Measurements from ENCODE around the gene GMEB1. TPM values are rescaled to one million over a fixed set of nuclear protein-coding genes. Genes with fewer than 3 reads are reported as not detected.
A peak's percentile ranks its signal among the peaks of the same experiment; 100 is the strongest.
"Not testable (repeated sequence)": the region's sequence is repeated elsewhere in the genome, so short reads cannot be mapped to it uniquely, and the experiment has no call there.

GMEB1 gene
- total RNA-seq, 3 donors from 2014 or later (not counting 1 experiment from before 2014, with no cell fraction given), result 26.1 to 29.1 (median 28.3) TPM

- no peak overlapping the region for H3K4me3 ChIP-seq (ENCODE audit: low read length)
- TF ChIP-seq, protein P1, sequence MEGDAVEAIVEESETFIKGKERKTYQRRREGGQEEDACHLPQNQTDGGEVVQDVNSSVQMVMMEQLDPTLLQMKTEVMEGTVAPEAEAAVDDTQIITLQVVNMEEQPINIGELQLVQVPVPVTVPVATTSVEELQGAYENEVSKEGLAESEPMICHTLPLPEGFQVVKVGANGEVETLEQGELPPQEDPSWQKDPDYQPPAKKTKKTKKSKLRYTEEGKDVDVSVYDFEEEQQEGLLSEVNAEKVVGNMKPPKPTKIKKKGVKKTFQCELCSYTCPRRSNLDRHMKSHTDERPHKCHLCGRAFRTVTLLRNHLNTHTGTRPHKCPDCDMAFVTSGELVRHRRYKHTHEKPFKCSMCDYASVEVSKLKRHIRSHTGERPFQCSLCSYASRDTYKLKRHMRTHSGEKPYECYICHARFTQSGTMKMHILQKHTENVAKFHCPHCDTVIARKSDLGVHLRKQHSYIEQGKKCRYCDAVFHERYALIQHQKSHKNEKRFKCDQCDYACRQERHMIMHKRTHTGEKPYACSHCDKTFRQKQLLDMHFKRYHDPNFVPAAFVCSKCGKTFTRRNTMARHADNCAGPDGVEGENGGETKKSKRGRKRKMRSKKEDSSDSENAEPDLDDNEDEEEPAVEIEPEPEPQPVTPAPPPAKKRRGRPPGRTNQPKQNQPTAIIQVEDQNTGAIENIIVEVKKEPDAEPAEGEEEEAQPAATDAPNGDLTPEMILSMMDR (IDR thresholded peaks at IDR 0.05), result no peak
- ATAC-seq (no peak), DNase-seq (no peak)
- Mint-ChIP-seq H3K4me1 (peaks cover 4 to 5% of the 10 kb centered on the region in 2 donors), H3K27me3 (ENCODE audit: low read depth in 2 of 2) (no peaks in the 10 kb centered on the region), H3K27ac (no peak overlapping the region), H3K36me3 (no peaks in the 10 kb centered on the region), H3K9me3 (no peaks in the 10 kb centered on the region), H3K4me3 (no peak overlapping the region)
- H3K36me3 ChIP-seq (ENCODE audit: control insufficient read depth, insufficient read depth, low read length), result peaks cover 9% of the 10 kb centered on the region
- H3K9me3 ChIP-seq (ENCODE audit: control insufficient read depth, insufficient read depth, low read length), result no peaks in the 10 kb centered on the region
- no peaks in the 10 kb centered on the region for H3K4me1 ChIP-seq (ENCODE audit: control insufficient read depth, insufficient read depth, low read length)
- H3K27ac ChIP-seq (ENCODE audit: low read length), result no peak overlapping the region
- intact Hi-C loops (cut with micrococcal nuclease), result no loop called here
- no peaks in the 10 kb centered on the region for H3K27me3 ChIP-seq (ENCODE audit: control insufficient read depth, insufficient read depth, low read length)
Measured at GRCh38 chr1:28719332-28719619, 50.7 kb downstream of the GMEB1 start.

- Mint-ChIP-seq H3K27me3 (ENCODE audit: low read depth in 2 of 2) (peaks cover 0 to 2% of the 10 kb centered on the region in 2 donors), H3K9me3 (no peaks in the 10 kb centered on the region), H3K36me3 (no peaks in the 10 kb centered on the region), H3K4me1 (peaks cover 4 to 5% of the 10 kb centered on the region in 2 donors), H3K4me3 (no peak overlapping the region), H3K27ac (peak overlapping the region in 1 of 2 donors; percentile 20)
- H3K4me3 ChIP-seq (ENCODE audit: low read length), result no peak overlapping the region
- H3K27me3 ChIP-seq (ENCODE audit: control insufficient read depth, insufficient read depth, low read length), result no peaks in the 10 kb centered on the region
- intact Hi-C loops (cut with micrococcal nuclease), result no loop called here
- ATAC-seq, result no peak
- 89% methylated on average over 5 of the region's 5 CpGs for WGBS (ENCODE audit: insufficient coverage)
- no peak overlapping the region for H3K27ac ChIP-seq (ENCODE audit: low read length)
- TF ChIP-seq, protein P1 (IDR thresholded peaks at IDR 0.05), result no peak
- no peak for DNase-seq
- H3K4me1 ChIP-seq (ENCODE audit: control insufficient read depth, insufficient read depth, low read length), result no peaks in the 10 kb centered on the region
- no peaks in the 10 kb centered on the region for H3K9me3 ChIP-seq (ENCODE audit: control insufficient read depth, insufficient read depth, low read length)
- no peaks in the 10 kb centered on the region for H3K36me3 ChIP-seq (ENCODE audit: control insufficient read depth, insufficient read depth, low read length)
Measured at GRCh38 chr1:28720376-28720775, 51.8 kb downstream of the GMEB1 start.

DNA sequence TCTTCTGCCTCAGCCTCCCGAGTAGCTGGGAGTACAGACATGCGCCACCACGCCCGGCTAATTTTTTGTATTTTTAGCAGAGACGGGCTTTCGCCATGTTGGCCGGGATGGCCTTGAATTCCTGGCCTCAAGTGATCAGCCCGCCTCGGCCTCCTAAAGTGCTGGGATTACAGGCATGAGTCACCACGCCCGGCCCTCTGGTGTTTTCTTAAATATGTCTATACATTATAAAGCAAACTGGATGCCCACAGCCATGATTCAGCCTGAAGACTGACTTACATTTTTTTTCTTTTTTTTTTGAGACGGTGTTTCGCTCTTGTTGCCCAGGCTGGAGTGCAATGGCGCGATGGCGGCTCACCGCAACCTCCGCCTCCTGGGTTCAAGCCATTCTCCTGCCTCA is 53.3 kb downstream of the GMEB1 start:
- H3K36me3 ChIP-seq (ENCODE audit: control insufficient read depth, insufficient read depth, low read length); H3K27ac Mint-ChIP-seq; H3K27ac ChIP-seq (ENCODE audit: low read length); H3K9me3 Mint-ChIP-seq; H3K4me1 Mint-ChIP-seq; H3K36me3 Mint-ChIP-seq; H3K4me1 ChIP-seq (ENCODE audit: control insufficient read depth, insufficient read depth, low read length); H3K4me3 Mint-ChIP-seq; H3K27me3 Mint-ChIP-seq (ENCODE audit: low read depth in 2 of 2); H3K9me3 ChIP-seq (ENCODE audit: control insufficient read depth, insufficient read depth, low read length); intact Hi-C loops (cut with micrococcal nuclease); DNase-seq; ATAC-seq; H3K4me3 ChIP-seq (ENCODE audit: low read length); H3K27me3 ChIP-seq (ENCODE audit: control insufficient read depth, insufficient read depth, low read length): not testable (repeated sequence)
- WGBS (ENCODE audit: insufficient coverage), result 96% methylated on average over 18 of the region's 18 CpGs

DNA sequence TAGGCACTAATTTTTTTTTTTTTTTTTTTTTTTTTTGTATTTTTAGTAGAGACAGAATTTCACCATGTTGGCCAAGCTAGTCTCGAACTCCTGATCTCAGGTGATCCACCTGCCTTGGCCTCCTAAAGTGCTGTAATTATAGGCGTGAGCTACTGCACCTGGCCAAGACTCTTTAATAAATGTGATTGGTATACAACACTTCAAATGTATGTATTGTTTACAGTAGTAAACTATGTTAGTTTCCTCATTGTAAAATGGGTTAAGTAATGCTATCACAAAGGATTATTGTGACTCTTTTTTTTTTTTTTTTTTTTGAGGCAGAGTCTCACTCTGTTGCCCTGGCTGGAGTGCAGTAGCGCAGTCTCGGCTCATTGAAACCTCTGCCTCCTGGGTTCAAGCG is 56.8 kb downstream of the GMEB1 start:
- H3K27me3 Mint-ChIP-seq (ENCODE audit: low read depth in 2 of 2); H3K4me1 Mint-ChIP-seq; intact Hi-C loops (cut with micrococcal nuclease); H3K36me3 ChIP-seq (ENCODE audit: control insufficient read depth, insufficient read depth, low read length); H3K27ac Mint-ChIP-seq; H3K4me3 ChIP-seq (ENCODE audit: low read length); H3K4me3 Mint-ChIP-seq; H3K27me3 ChIP-seq (ENCODE audit: control insufficient read depth, insufficient read depth, low read length); H3K9me3 Mint-ChIP-seq; DNase-seq; H3K27ac ChIP-seq (ENCODE audit: low read length); H3K9me3 ChIP-seq (ENCODE audit: control insufficient read depth, insufficient read depth, low read length); H3K4me1 ChIP-seq (ENCODE audit: control insufficient read depth, insufficient read depth, low read length); ATAC-seq; H3K36me3 Mint-ChIP-seq: not testable (repeated sequence)
- 95% methylated on average over 3 of the region's 5 CpGs for WGBS (ENCODE audit: insufficient coverage)

All from natural killer cell (primary cell).